GM21526 (cell line): ENCODE data around the gene CRYBB3.

Source experiments
- ATAC-seq: cut with Tn5 transposase; IDR thresholded peaks from one replicate; pipeline ENCODE4 v1.9.1; 2021; ENCODE audit warnings: moderate library complexity; ENCODE audit not compliant: unreplicated experiment, low FRiP score

Gene CRYBB3

DNA sequence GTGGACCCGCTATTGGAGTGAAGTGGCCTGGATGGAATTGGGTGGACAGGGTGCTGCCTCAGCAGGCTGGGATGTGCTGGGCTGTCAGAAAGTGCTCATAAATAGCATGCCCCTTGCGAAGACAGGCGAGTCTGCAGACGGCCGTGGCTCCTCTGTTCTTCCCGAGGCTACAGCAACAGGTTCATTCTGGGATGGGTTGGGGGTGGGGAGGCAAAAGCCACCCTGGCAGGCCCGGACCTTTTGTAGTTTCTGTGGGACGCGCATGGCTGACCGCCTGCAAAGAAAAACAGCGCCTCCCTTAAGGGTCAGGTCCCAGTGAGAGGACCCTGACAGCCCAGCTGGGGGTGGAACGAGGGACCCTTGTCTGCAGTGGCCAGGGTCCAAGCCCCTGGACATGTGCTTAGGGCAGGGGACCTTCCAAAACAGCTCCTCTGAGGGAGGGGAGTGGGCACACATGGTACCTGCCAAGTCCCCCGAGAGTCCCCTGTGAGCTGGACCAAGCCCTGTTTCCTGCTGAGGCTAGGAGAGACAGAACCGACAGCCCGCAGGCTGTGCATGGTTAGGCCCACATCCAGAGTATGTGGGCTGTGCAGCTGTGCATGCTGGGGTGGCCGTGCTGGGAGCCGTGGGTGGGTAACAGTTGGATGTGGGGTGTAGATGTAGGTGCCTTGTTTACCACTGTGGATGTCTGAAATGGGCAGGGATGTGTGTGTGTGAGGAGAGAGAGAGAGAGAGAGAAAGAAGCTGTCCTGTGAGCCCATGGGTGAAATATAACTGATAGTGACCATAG is at the start of gene CRYBB3:
Gene CRYBB3 (plus strand): TSS at position 128 of the 790 bp plus-strand sequence. CDS start 1,539 bp downstream, outside the sequence.
- no peak for ATAC-seq

DNA sequence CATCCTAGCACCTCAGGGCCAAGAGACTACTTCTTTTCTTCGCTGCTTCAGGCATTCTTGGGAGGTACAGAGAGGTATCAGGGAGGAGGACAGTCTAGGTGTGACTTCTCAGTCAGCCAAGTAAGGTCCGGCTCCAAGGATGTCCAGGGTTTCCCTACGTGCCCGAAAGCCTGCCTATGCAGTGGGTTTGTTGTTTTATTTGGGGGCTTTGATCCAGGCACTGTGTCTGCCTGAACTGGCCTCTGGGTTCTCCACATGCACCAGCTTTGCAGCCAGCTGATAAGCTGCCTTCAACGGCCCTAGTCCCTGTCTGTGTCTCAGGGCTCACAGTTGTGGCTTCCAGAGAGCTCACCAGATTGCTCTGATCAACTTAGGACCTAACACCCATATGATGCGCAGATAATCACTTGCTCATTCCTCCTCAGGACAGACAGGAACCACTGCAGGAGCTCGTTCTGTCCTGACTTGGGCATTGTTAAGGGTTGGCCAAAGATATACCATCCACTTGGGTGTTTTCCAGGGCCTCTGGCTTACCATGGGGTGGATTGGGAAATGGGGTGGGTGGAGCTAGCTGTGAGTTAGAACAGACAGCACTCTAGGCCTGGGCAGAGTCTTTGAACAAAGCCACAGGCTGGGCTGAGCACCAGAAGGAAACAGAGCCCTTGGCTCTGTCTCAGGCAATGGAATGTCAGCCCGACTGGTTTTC is 45.5 kb upstream of the CRYBB3 start:
- no peak for ATAC-seq

GRCh38 chr22:25154667-25154999 is 45.0 kb upstream of the CRYBB3 start:
- no peak for ATAC-seq

DNA sequence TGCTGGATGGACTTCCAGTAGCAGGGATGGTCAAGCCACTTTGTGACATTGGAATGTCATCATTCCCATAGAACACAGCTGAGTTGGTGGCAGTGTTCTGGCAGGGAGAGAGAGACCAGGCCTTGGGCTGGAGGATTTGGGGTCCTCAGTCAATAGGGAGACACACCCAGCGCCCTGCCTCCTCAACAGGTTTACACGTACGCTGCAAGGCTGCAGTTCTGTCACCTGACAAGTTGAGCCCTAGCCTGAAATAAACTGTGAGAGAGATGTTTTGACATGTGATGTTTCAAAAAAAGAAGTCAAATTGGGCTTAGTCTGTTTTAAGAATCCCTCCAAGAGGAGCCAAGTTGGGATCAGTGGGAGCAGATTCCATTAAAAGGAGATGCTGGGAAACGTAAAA is 42.9 kb upstream of the CRYBB3 start:
- ATAC-seq = no peak

- ATAC-seq = no peak
Observed at GRCh38 chr22:25159028-25159427, 40.6 kb upstream of the CRYBB3 start.

DNA sequence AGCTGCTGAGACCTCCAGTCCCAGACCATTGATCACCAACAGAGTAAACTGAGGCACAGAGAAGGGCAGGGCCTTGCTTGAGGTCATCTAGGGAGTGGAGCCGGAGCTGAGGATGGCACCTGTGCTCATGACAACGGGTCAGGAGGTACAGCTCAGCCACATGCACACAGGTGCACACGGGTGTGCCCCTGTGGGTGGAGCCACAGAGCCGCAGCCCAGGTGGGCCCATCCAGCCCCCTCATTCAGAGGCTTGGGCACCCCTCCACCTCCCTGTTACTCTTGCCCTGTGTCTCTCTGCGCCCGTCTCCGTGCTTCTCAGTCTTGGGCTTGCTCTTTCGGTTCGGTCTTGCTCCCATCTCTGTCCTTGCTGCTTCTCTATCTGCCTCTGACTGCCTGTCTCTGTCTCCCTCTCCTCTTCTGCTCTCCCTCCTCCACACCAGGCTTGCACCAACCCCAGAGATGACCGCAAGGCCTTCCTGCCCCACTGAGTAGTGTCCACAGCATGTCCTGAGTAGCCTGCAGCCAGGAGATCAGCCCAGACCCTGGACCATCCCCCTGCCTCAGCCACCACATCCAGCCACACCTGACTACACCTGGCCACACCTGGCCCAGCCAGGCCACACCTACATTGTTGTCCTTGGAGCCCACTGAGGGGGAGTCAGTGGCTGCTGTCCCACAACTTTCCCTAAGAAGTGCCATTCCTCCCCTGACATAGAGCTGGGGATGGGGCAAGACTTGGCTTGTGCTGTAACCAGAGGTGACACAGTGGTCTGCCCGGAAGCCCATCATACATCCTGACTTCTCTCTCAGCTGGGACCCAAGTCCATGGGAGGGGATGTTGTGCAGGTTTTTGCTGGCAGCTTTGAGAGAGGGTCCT is 39.3 kb upstream of the CRYBB3 start:
- ATAC-seq = no peak

GRCh38 chr22:25161017-25161915 is 38.4 kb upstream of the CRYBB3 start:
- ATAC-seq = no peak

DNA sequence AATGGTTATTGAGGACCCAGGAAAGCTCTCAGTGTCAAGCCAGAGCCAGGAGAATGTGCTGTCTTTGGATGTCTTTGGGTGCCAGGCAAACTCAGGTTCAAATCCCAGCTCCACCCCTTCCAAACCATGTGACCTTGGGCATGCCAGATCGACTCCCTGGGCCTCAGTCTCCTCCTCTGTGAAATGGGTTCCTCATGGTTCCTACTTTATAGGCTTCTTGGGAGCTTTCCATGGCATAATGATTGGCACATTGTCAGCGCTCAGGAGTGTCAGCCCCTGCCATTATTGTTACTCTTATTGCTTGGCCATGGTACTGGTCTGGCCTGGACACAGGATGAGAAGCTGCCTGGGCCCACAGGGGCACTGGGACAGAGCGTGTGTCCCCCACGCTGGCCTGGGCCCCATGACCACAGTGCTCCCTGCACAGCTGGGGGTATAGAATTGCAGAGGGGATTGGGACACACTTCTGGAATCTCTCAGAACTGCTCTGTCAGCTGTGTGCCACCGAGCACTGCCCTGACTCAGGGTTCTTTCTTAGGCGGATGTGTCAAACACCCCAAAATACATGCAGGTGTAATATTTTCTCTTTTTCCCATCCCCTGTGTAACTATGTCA is 37.6 kb upstream of the CRYBB3 start:
- ATAC-seq = no peak

- no peak for ATAC-seq
Observed at GRCh38 chr22:25162561-25162960, 37.1 kb upstream of the CRYBB3 start.

GRCh38 chr22:25165785-25166184 is 33.9 kb upstream of the CRYBB3 start:
- ATAC-seq = no peak

GRCh38 chr22:25166266-25167040 is 33.2 kb upstream of the CRYBB3 start:
- ATAC-seq = no peak

- ATAC-seq = no peak
Observed at GRCh38 chr22:25167082-25167481, 32.6 kb upstream of the CRYBB3 start.

GRCh38 chr22:25167834-25168601 is 31.6 kb upstream of the CRYBB3 start:
- ATAC-seq = no peak

DNA sequence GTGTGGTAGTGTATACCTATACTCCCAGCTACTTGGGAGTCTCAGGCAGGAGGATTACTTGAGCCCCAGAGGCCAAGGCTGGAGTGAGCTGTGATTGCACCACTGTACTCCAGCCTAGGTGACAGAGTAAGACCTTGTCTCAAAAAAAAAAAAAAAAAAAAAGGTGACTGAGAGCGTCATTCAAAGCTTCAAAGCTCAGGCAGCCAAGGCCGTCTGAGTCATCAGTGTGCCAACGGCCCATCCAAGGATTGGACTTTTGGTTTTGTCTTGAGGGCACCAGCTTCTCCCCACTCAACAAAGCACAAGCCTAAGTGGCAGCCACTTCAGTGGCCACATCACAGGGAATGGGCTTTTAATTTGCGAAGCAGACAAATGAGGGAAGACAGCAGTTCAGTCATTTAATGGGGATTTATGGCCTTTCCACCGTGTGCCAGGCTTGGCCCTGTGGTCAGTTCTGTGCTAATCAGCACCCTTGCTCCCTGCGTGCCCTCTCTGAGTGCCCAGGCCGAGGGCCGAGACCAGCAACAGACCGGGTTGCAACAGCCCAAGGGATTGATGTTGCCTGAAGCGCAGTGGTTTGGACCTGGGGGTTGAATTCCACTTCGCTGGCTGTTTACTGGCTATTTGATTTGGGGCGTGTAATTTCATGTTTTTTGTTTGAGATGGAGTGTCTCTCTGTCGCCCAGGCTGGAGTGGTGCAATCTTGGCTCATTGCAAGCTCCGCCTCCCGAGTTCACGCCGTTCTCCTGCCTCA is 30.2 kb upstream of the CRYBB3 start:
- ATAC-seq = no peak

- ATAC-seq = no peak
Observed at GRCh38 chr22:25170426-25170980, 29.2 kb upstream of the CRYBB3 start.

GRCh38 chr22:25172153-25172552 is 27.5 kb upstream of the CRYBB3 start:
- ATAC-seq = no peak

GRCh38 chr22:25174156-25174887 is 25.3 kb upstream of the CRYBB3 start:
- ATAC-seq = no peak
